Omental fat pad (tissue), 4 donors: ENCODE results near the gene ONECUT3. TPM values are rescaled to one million over a fixed set of nuclear protein-coding genes. Genes with fewer than 3 reads are reported as not detected.

ENCODE experiments used
- ATAC-seq: fragments of 150-250 bp; one replicate; pipeline ENCODE4 v1.9.1; 2016; ENCODE audit warnings: mild to moderate bottlenecking, moderate library complexity; ENCODE audit not compliant: low FRiP score
- DNase-seq: peaks from one replicate; pipeline ENCODE4 v3.0.0-alpha.2; 2019; ENCODE audit warnings: low spot score
- total RNA-seq, 4 donors: library from RNA; depleted of rRNA; stranded (reverse); fragments of >200 nt; gene quantifications; one replicate each; pipeline ENCODE4 v1.1.0, GENCODE V29; 2016
- TF ChIP-seq, protein P1 (sequence below), 3 donors: fragments of 450-650 bp; IDR thresholded peaks; one replicate each; pipeline ENCODE4 v1.5.1; 2016 to 2017; ENCODE audit warnings: antibody characterized with exemption in 3 of 3, mild to moderate bottlenecking in 3 of 3, moderate library complexity in 2 of 3

Gene ONECUT3
- total RNA-seq, 4 donors from 2014 or later, result not detected

DNA sequence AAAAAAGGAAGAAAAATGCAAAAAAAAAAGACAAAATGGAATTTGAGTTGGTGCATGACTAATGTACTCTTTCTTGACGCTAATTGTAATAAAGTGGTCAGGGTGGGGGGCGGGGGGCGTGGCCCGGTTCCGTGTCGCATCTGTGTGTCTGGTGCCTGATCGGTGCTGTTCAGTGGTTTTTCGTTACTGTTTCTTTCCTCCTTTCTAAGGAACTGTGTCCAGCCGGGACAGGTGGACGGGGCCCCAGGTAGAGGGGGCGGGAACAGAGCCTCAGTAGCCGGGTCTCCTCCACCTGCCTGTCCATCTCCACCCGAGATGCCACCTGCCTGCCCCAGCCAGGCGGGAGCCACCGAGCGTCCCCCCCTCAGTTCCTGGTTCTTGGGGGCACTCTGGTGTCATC lies 26.3 kb downstream of the ONECUT3 start:
- ATAC-seq (no peak), DNase-seq (no peak)
- TF ChIP-seq, protein P1, sequence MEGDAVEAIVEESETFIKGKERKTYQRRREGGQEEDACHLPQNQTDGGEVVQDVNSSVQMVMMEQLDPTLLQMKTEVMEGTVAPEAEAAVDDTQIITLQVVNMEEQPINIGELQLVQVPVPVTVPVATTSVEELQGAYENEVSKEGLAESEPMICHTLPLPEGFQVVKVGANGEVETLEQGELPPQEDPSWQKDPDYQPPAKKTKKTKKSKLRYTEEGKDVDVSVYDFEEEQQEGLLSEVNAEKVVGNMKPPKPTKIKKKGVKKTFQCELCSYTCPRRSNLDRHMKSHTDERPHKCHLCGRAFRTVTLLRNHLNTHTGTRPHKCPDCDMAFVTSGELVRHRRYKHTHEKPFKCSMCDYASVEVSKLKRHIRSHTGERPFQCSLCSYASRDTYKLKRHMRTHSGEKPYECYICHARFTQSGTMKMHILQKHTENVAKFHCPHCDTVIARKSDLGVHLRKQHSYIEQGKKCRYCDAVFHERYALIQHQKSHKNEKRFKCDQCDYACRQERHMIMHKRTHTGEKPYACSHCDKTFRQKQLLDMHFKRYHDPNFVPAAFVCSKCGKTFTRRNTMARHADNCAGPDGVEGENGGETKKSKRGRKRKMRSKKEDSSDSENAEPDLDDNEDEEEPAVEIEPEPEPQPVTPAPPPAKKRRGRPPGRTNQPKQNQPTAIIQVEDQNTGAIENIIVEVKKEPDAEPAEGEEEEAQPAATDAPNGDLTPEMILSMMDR (IDR thresholded peaks at IDR 0.05), result no peak

GRCh38 chr19:1780272-1780958 lies 27.1 kb downstream of the ONECUT3 start:
- TF ChIP-seq, protein P1 (IDR thresholded peaks at IDR 0.05), result no peak
- DNase-seq, result no peak
- ATAC-seq, result no peak

DNA sequence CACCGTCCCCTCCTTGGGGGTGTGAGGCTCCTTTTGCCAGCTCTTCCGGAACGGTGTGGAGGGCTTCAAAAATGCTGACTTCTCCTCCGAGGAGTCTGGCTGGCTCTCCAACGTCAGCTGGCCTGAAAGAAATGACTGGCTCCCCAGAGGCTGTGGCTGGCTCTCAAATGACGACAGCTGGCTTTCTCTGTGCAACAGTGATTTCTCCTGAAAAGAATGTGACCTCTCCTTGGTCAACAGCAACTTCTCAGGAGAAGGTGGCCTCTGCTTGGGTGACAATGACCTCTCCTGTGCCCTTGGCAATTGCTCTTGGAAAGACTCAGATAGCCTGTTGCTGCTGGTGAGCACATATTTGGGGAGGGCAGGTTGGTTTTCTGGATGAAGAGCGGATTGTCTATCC lies 29.2 kb downstream of the ONECUT3 start:
- TF ChIP-seq, protein P1 (IDR thresholded peaks at IDR 0.05), result no peak
- ATAC-seq (no peak), DNase-seq (no peak)

DNA sequence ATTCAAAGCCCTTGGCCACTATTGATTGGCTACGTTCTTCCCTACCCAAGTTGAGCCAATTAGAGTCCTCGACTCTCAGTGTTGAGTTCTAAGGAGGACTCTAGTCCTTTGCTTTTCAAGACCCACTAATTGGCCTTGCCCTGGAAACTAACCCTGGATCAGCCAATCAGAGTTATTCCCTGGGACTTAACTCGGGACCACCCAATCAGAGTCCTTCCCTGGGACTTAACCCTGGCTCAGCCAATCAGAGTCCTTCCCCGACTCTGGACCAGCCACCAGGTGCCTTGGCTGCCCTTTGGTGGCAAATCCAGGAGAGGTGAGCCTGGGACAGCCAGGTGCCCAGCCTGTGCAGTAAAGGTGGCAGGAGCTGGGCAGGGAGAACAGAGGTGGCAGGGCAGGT lies 30.0 kb downstream of the ONECUT3 start:
- DNase-seq (no peak), ATAC-seq (no peak)
- TF ChIP-seq, protein P1 (IDR thresholded peaks at IDR 0.05), result no peak

DNA sequence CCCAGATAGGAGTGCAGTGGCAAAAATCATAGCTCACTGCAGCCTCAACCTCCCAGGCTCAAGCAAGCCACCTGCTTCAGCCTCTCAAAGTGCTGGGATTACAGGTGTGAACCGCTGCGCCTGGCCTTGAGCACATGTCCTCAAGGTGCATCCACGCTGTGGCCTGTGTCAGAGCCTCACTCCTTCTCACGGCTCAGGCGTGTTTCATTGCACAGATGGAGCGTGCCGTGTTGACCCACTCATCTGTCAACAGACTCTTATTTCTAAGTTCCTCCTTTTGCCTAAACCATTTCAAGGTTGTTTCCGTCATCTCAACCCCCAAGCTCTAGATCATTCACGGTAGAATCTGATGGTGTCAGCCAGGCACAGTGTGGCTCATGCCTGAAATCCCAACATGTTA lies 30.6 kb downstream of the ONECUT3 start:
- DNase-seq (no peak), ATAC-seq (no peak)
- TF ChIP-seq, protein P1 (IDR thresholded peaks at IDR 0.05), result no peak

DNA sequence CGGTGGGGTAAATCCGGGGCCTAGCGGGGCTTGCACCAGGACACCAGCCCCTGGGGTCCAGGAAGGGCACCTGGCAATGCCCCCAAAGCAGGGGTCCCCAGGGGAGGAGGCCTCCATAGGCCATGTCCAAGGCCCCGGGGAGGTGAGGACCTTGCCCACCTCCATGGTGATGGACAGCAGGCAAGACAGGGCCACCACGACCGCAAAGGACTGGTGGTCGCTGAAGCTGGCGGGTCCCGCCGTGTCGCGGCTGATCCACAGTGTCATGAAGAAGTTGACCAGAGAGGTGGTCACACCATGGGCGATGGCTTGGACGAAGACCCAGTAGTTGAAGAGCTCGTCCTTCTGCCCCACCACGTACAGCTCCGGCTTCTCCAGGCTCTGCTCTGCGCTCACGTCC lies 32.0 kb downstream of the ONECUT3 start:
- DNase-seq (no peak), ATAC-seq (no peak)
- TF ChIP-seq, protein P1 (IDR thresholded peaks at IDR 0.05), result no peak

- ATAC-seq (no peak), DNase-seq (no peak)
- TF ChIP-seq, protein P1 (IDR thresholded peaks at IDR 0.05), result no peak
Measured at GRCh38 chr19:1786668-1787067, 33.4 kb downstream of the ONECUT3 start.
